Measurements from ENCODE around the gene CRACDL. TPM values are rescaled to one million over a fixed set of nuclear protein-coding genes. Genes with fewer than 3 reads are reported as not detected.

CRACDL gene
- total RNA-seq, 4 donors from 2014 or later: 7.2 to 19.0 (median 15.4) TPM

GRCh38 chr2:98861601-98862000 is 74.4 kb downstream of the CRACDL start:
- Histone ChIP-seq H3K27ac (no peak overlapping the region), H3K36me3 (no peaks in the 10 kb centered on the region), H3K27me3 (no peaks in the 10 kb centered on the region), H3K4me3 (no peak overlapping the region), H3K9me3 (peaks cover 0 to 59% (median 14%) of the 10 kb centered on the region in 4 donors), H3K4me1 (no peaks in the 10 kb centered on the region)
- WGBS, 2 donors: 61 to 82% methylated on average over 1 of the region's 1 CpG
- TF ChIP-seq POLR2A (IDR thresholded peaks at IDR 0.05): no peak
- no peak for TF ChIP-seq EP300 (IDR thresholded peaks at IDR 0.05)
- no peak for TF ChIP-seq CTCF (IDR thresholded peaks at IDR 0.05)
- DNase-seq (ENCODE audit: low spot score in 2 of 2): no peak

DNA sequence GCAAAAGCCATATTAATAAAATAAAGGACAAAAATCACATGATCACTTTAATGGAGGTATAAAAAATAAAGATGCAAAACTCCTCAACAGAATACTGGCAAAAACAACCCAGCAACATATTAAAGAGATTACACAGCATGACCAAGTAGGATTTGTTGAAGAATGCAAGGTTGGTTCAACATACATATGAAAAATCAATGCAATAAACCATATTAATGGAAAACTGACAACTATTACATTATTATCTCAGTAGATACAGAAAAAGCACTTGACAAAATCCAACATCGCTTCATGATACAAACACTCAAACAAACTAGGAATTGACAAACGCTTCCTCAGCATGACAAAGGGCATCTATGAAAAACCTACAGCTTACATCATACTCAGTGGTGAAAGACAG is 76.7 kb downstream of the CRACDL start:
- TF ChIP-seq CTCF (IDR thresholded peaks at IDR 0.05) (no peak), POLR2A (IDR thresholded peaks at IDR 0.05) (no peak), EP300 (IDR thresholded peaks at IDR 0.05) (no peak)
- H3K4me3 ChIP-seq: no peak overlapping the region
- WGBS, 2 donors: 85% methylated on average over 2 of the region's 2 CpGs
- no peaks in the 10 kb centered on the region for H3K4me1 ChIP-seq
- H3K27me3 ChIP-seq: no peaks in the 10 kb centered on the region
- no peak overlapping the region for H3K27ac ChIP-seq
- no peaks in the 10 kb centered on the region for H3K36me3 ChIP-seq
- H3K9me3 ChIP-seq: peaks cover 0 to 65% (median 16%) of the 10 kb centered on the region in 4 donors
- no peak for DNase-seq (ENCODE audit: low spot score in 2 of 2)

- peaks cover 0 to 50% (median 14%) of the 10 kb centered on the region in 4 donors for H3K9me3 ChIP-seq
- DNase-seq (ENCODE audit: low spot score in 2 of 2): no peak
Observed at GRCh38 chr2:98857001-98857400, 79.0 kb downstream of the CRACDL start.

GRCh38 chr2:98854682-98855081 is 81.3 kb downstream of the CRACDL start:
- no peaks in the 10 kb centered on the region for H3K4me1 ChIP-seq
- peaks cover 0 to 28% (median 9%) of the 10 kb centered on the region in 4 donors for H3K9me3 ChIP-seq
- no peaks in the 10 kb centered on the region for H3K27me3 ChIP-seq
- H3K36me3 ChIP-seq: no peaks in the 10 kb centered on the region
- no peak overlapping the region for H3K4me3 ChIP-seq
- no peak for DNase-seq (ENCODE audit: low spot score in 2 of 2)
- H3K27ac ChIP-seq: no peak overlapping the region
- TF ChIP-seq POLR2A (IDR thresholded peaks at IDR 0.05) (no peak), CTCF (IDR thresholded peaks at IDR 0.05) (no peak), EP300 (IDR thresholded peaks at IDR 0.05) (no peak)
- WGBS, 2 donors: 91 to 92% methylated on average over 5 of the region's 5 CpGs

More at GRCh38 chr2:98857001-98857400, 79.0 kb downstream of the CRACDL start:
- 47 to 50% methylated on average over 1 of the region's 1 CpG for WGBS, 2 donors
- Histone ChIP-seq H3K27me3 (no peaks in the 10 kb centered on the region), H3K4me1 (no peaks in the 10 kb centered on the region), H3K27ac (no peak overlapping the region), H3K4me3 (no peak overlapping the region), H3K36me3 (no peaks in the 10 kb centered on the region)
- TF ChIP-seq EP300 (IDR thresholded peaks at IDR 0.05) (no peak), POLR2A (IDR thresholded peaks at IDR 0.05) (no peak), CTCF (IDR thresholded peaks at IDR 0.05) (no peak)

GRCh38 chr2:98852932-98853331 is 83.1 kb downstream of the CRACDL start:
- Histone ChIP-seq H3K4me3 (no peak overlapping the region), H3K36me3 (no peaks in the 10 kb centered on the region), H3K4me1 (no peaks in the 10 kb centered on the region), H3K9me3 (peaks cover 0 to 12% (median 2%) of the 10 kb centered on the region in 4 donors), H3K27me3 (no peaks in the 10 kb centered on the region), H3K27ac (no peak overlapping the region)
- WGBS, 2 donors: 57 to 76% methylated on average over 2 of the region's 2 CpGs
- no peak for DNase-seq (ENCODE audit: low spot score in 2 of 2)
- TF ChIP-seq CTCF (IDR thresholded peaks at IDR 0.05): no peak
- no peak for TF ChIP-seq POLR2A (IDR thresholded peaks at IDR 0.05)
- no peak for TF ChIP-seq EP300 (IDR thresholded peaks at IDR 0.05)
